GM23338 (cell line): ENCODE data around the gene PLXND1. TPM values are rescaled to one million over a fixed set of nuclear protein-coding genes. Genes with fewer than 3 reads are reported as not detected.
A peak's percentile ranks its signal among the peaks of the same experiment; 100 is the strongest.
"Not testable (repeated sequence)": the region's sequence is repeated elsewhere in the genome, so short reads cannot be mapped to it uniquely, and the experiment has no call there.

Experiments used
- ATAC-seq: fragments of 200-7000 bp; cut with Tn5 transposase; 3 replicates; pipeline ENCODE4 v1.9.1; 2020
- DNase-seq: peaks from one replicate; pipeline ENCODE4 v3.0.0-alpha.2; 2015; ENCODE audit warnings: low spot score
- H2AFZ ChIP-seq: fragments of 200-600 bp; sonication (generic); 2 replicates; pipeline ENCODE4 v1.8.0; 2016; ENCODE audit warnings: antibody characterized with exemption, mild to moderate bottlenecking, moderate library complexity
- H3F3A ChIP-seq: fragments of 200-600 bp; sonication (generic); replicated peaks from 2 replicates; pipeline ENCODE4 v1.8.0; 2017; ENCODE audit warnings: antibody characterized with exemption, mixed run types, low read depth
- H3K27ac ChIP-seq: fragments of 200-600 bp; sonication (generic); 2 replicates; pipeline ENCODE4 v1.6.1; 2016; ENCODE audit warnings: low read depth
- H3K27me3 ChIP-seq: fragments of 200-600 bp; sonication (generic); 2 replicates; pipeline ENCODE4 v1.8.0; 2016; ENCODE audit warnings: mild to moderate bottlenecking, mixed run types, moderate library complexity; ENCODE audit not compliant: insufficient read depth
- H3K36me3 ChIP-seq: fragments of 200-600 bp; sonication (generic); 2 replicates; pipeline ENCODE4 v1.8.0; 2016; ENCODE audit warnings: mild to moderate bottlenecking; ENCODE audit not compliant: insufficient read depth
- H3K4me1 ChIP-seq: fragments of 200-600 bp; sonication (generic); 2 replicates; pipeline ENCODE4 v1.8.0; 2016; ENCODE audit warnings: mild to moderate bottlenecking, moderate library complexity; ENCODE audit not compliant: insufficient read depth
- H3K4me2 ChIP-seq: fragments of 200-600 bp; sonication (generic); 2 replicates; pipeline ENCODE4 v1.7.1; 2017; ENCODE audit warnings: mixed run types
- H3K4me3 ChIP-seq: fragments of 200-600 bp; sonication (generic); 2 replicates; pipeline ENCODE4 v1.6.1; 2016; ENCODE audit warnings: mixed run types
- H3K79me2 ChIP-seq: fragments of 200-600 bp; sonication (generic); replicated peaks from 2 replicates; pipeline ENCODE4 v1.8.0; 2017; ENCODE audit warnings: mild to moderate bottlenecking; ENCODE audit not compliant: insufficient read depth
- H3K9me2 ChIP-seq: fragments of 200-600 bp; sonication (generic); 2 replicates; pipeline ENCODE4 v1.8.0; 2017; ENCODE audit not compliant: insufficient read depth
- H4K20me1 ChIP-seq: fragments of 200-600 bp; sonication (generic); replicated peaks from 2 replicates; pipeline ENCODE4 v1.8.0; 2017; ENCODE audit warnings: mild to moderate bottlenecking; ENCODE audit not compliant: insufficient read depth
- H3K27ac Mint-ChIP-seq: 2 replicates; pipeline ENCODE4 v1.8.0; 2020; ENCODE audit warnings: inconsistent platforms, mild to moderate bottlenecking, moderate library complexity, mixed read lengths
- H3K27me3 Mint-ChIP-seq: 3 replicates; pipeline ENCODE4 v1.8.0; 2022; ENCODE audit warnings: low read depth, mild to moderate bottlenecking, moderate library complexity, mixed read lengths, inconsistent platforms; ENCODE audit not compliant: insufficient read depth, poor library complexity
- H3K36me3 Mint-ChIP-seq: 3 replicates; pipeline ENCODE4 v1.8.0; 2021; ENCODE audit warnings: low read depth, mild to moderate bottlenecking, inconsistent platforms, moderate library complexity, mixed read lengths
- H3K4me1 Mint-ChIP-seq: 3 replicates; pipeline ENCODE4 v1.8.0; 2020; ENCODE audit warnings: mild to moderate bottlenecking, inconsistent platforms, mixed read lengths
- H3K4me3 Mint-ChIP-seq: 3 replicates; pipeline ENCODE4 v1.8.0; 2021; ENCODE audit warnings: moderate library complexity, mild to moderate bottlenecking, inconsistent platforms, mixed read lengths
- H3K9me3 Mint-ChIP-seq: 3 replicates; pipeline ENCODE4 v1.8.0; 2020; ENCODE audit warnings: moderate library complexity, mild to moderate bottlenecking, inconsistent platforms, mixed read lengths
- EZH2 ChIP-seq: fragments of 200-600 bp; sonication (generic); IDR thresholded peaks from one replicate; pipeline ENCODE4 v1.8.0; 2017; ENCODE audit warnings: antibody characterized with exemption, mild to moderate bottlenecking, low read depth; ENCODE audit not compliant: unreplicated experiment
- polyA plus RNA-seq: library from polyadenylated mRNA; unstranded; fragments of >200 nt; fragmentation: Nextera tagmentation; extraction: Ambion mirVana; gene quantifications from 2 replicates; pipeline ENCODE4 v1.2.1, GENCODE V29; 2016
- total RNA-seq: library from RNA; depleted of rRNA; stranded (reverse); fragments of >200 nt; shearing (Covaris generic); gene quantifications from 2 replicates; pipeline ENCODE4 v1.2.3, GENCODE V29; 2014
- TF ChIP-seq, protein P1 (sequence below): fragments of 250-450 bp; sonication (Bioruptor Pico); IDR thresholded peaks from 2 replicates; pipeline ENCODE4 v1.5.0; 2020; ENCODE audit warnings: mild to moderate bottlenecking, moderate library complexity

PLXND1 gene
- total and polyA plus RNA-seq, 2 experiments from 2014 or later, result 13.3 to 60.4 TPM

DNA sequence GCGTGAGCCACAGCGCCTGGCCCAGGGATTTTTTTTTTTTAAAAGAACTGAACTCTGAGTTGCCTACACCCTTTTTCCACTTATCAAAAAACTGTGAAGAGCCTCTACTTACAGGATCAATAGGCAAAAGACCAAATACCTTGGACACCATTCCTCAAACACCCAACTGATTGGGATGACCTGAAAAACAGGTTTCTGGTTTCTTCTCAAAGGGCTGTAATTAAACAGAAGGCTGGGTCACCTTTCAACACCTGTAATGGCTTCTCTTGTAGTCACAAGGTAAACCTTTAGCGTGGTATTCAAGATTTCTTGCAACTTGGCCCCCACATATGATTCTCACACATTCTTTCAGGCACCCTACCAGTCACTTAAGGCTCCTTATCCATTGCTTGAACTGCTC, 38.4 kb upstream of the PLXND1 start (continued):
- TF ChIP-seq, protein P1, sequence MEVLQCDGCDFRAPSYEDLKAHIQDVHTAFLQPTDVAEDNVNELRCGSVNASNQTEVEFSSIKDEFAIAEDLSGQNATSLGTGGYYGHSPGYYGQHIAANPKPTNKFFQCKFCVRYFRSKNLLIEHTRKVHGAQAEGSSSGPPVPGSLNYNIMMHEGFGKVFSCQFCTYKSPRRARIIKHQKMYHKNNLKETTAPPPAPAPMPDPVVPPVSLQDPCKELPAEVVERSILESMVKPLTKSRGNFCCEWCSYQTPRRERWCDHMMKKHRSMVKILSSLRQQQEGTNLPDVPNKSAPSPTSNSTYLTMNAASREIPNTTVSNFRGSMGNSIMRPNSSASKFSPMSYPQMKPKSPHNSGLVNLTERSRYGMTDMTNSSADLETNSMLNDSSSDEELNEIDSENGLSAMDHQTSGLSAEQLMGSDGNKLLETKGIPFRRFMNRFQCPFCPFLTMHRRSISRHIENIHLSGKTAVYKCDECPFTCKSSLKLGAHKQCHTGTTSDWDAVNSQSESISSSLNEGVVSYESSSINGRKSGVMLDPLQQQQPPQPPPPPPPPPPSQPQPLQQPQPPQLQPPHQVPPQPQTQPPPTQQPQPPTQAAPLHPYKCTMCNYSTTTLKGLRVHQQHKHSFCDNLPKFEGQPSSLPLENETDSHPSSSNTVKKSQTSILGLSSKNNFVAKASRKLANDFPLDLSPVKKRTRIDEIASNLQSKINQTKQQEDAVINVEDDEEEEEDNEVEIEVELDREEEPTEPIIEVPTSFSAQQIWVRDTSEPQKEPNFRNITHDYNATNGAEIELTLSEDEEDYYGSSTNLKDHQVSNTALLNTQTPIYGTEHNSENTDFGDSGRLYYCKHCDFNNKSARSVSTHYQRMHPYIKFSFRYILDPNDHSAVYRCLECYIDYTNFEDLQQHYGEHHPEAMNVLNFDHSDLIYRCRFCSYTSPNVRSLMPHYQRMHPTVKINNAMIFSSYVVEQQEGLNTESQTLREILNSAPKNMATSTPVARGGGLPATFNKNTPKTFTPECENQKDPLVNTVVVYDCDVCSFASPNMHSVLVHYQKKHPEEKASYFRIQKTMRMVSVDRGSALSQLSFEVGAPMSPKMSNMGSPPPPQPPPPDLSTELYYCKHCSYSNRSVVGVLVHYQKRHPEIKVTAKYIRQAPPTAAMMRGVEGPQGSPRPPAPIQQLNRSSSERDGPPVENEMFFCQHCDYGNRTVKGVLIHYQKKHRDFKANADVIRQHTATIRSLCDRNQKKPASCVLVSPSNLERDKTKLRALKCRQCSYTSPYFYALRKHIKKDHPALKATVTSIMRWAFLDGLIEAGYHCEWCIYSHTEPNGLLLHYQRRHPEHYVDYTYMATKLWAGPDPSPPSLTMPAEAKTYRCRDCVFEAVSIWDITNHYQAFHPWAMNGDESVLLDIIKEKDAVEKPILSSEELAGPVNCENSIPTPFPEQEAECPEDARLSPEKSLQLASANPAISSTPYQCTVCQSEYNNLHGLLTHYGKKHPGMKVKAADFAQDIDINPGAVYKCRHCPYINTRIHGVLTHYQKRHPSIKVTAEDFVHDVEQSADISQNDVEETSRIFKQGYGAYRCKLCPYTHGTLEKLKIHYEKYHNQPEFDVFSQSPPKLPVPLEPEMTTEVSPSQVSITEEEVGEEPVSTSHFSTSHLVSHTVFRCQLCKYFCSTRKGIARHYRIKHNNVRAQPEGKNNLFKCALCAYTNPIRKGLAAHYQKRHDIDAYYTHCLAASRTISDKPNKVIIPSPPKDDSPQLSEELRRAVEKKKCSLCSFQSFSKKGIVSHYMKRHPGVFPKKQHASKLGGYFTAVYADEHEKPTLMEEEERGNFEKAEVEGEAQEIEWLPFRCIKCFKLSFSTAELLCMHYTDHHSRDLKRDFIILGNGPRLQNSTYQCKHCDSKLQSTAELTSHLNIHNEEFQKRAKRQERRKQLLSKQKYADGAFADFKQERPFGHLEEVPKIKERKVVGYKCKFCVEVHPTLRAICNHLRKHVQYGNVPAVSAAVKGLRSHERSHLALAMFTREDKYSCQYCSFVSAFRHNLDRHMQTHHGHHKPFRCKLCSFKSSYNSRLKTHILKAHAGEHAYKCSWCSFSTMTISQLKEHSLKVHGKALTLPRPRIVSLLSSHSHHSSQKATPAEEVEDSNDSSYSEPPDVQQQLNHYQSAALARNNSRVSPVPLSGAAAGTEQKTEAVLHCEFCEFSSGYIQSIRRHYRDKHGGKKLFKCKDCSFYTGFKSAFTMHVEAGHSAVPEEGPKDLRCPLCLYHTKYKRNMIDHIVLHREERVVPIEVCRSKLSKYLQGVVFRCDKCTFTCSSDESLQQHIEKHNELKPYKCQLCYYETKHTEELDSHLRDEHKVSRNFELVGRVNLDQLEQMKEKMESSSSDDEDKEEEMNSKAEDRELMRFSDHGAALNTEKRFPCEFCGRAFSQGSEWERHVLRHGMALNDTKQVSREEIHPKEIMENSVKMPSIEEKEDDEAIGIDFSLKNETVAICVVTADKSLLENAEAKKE (CRISPR knock-in tag), result no peak
- no peak for TF ChIP-seq EZH2

DNA sequence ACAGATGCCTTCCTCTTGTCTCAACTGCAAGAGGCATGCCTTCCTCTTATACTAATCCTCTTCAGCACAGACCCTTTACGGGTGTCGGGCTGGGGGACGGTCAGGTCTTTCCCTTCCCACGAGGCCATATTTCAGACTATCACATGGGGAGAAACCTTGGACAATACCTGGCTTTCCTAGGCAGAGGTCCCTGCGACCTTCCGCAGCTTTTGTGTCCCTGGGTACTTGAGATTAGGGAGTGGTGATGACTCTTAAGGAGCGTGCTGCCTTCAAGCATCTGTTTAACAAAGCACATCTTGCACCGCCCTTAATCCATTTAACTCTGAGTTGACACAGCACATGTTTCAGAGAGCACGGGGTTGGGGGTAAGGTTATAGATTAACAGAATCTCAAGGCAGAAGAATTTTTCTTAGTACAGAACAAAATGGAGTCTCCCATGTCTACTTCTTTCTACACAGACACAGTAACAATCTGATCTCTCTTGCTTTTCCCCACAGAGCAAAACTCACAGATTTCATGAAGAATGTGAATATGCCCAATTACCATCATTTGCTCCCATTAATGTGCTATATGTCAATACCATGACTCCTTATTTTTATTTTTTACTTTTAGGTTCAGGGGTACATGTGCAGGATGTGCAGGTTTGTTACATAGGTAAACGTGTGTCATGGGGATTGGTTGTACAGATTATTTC, 35.2 kb upstream of the PLXND1 start:
- H3K27ac Mint-ChIP-seq, H3K27me3 ChIP-seq, H3K27me3 Mint-ChIP-seq, H3K4me2 ChIP-seq, H3F3A ChIP-seq, H3K36me3 ChIP-seq, H2AFZ ChIP-seq, H3K4me3 Mint-ChIP-seq, H3K9me3 Mint-ChIP-seq, H3K36me3 Mint-ChIP-seq, DNase-seq, H3K79me2 ChIP-seq, H4K20me1 ChIP-seq, H3K27ac ChIP-seq, H3K9me2 ChIP-seq, ATAC-seq, H3K4me3 ChIP-seq, H3K4me1 ChIP-seq: not testable (repeated sequence)
- peaks cover 12% of the 10 kb centered on the region; the same call in 2 of the 3 replicates for H3K4me1 Mint-ChIP-seq

DNA sequence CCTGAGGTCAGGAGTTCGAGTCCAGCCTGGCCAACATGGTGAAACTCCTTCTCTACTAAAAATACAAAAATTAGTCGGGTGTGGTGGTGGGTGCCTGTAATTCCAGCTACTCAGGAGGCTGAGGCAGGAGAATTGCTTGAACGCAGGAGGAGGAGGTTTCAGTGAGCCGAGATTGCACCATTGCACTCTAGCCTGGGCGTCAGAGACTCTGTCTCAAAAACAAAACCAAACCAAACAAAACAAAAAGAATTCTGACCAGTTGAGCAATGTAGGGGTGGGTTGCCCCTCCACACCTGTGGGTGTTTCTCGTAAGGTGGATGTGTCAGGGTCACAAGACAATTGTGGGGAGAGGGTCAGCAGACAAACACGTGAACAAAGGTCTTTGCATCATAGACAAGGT, 34.5 kb upstream of the PLXND1 start:
- H4K20me1 ChIP-seq, DNase-seq, H3K4me1 ChIP-seq, H2AFZ ChIP-seq, H3K36me3 ChIP-seq, H3F3A ChIP-seq, H3K27me3 ChIP-seq, H3K27ac ChIP-seq, H3K9me2 ChIP-seq, H3K27me3 Mint-ChIP-seq, ATAC-seq, H3K36me3 Mint-ChIP-seq, H3K9me3 Mint-ChIP-seq, H3K79me2 ChIP-seq, H3K4me2 ChIP-seq, H3K4me3 Mint-ChIP-seq, H3K4me3 ChIP-seq: not testable (repeated sequence)
- Mint-ChIP-seq H3K4me1 (peaks cover 12% of the 10 kb centered on the region; the same call in 2 of the 3 replicates), H3K27ac (peak overlapping the region; percentile 58; the same call in 1 of the 2 replicates)
